COLO668 (cell line): ENCODE measurements around the gene PRKCB.
"Not testable (repeated sequence)": the region's sequence is repeated elsewhere in the genome, so short reads cannot be mapped to it uniquely, and the experiment has no call there.

ENCODE experiments used
- DNase-seq: peaks from one replicate; lab custom pipeline; 2025; ENCODE audit not compliant: unreplicated experiment; lab: John Stamatoyannopoulos, UW

The PRKCB gene

DNA sequence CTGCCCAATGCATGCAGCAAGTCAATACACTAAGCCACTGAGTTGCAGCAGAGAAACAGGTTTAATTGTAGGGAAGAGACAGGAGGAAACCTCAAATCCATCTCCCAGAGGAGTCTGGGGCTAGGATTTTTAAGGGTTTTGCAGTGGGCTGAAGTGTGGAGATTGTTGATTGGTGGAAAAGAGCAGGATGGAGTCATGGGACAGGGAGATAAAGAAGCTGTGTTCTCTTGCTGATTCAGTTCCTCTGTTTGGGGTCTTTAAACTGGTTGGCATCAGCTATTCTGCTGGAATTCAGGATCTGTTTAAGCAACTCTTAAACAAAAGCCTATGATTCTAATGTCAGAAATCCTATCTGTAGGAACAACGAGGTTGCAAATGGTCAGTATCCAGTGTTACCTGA, 239.5 kb downstream of the PRKCB start:
- no peak for DNase-seq

DNA sequence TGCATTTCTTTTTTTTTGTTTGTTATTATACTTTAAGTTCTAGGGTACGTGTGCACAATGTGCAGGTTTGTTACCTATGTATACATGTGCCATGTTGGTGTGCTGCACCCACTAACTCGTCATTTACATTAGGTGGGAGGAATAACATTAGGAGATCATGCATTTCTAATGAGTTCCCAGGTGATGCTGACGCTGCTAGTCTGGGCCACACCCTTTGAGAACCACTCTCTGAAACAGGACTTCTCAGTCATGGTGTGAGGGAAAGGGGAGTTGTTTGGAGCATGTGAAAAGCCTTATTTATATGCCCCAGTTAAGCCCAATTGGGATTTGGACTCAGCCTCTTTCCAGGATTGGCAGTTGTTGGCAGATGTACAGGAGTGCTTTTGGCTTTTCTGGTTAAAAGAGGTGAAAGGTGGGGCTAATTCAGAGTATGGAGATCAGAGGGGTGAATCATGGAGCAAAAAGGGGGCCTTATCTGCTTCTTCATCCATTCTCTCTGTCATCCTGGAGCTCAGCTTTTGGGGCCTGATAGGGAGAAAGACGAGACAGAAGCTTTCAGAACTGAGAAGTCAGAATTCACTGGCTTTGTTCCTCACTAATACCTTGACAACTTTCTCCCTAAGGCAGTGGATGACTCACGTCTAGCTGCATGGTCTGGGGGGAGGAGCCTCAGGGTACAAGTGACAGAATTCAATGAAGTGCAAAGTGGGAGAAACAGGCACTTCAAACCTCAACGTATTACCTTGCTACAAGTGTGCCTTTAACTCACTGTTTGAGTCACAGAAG, 240.3 kb downstream of the PRKCB start:
- no peak for DNase-seq

DNA sequence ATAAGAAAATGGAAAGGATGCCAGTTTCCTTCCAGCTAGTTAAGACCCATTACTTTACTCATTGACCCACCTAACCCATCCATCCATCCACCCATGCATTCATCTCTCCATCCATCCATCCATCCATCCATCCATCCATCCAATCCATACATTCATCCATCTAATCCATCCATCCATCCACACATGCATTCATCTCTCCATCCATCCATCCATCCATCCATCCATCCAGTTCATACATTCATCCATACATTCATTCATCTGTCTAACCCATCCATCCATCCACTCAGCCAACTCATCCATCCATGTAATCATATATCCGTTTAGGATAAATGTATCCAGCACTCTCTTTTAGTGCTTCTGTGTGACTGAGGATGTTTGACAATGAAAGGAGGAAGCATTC, 241.5 kb downstream of the PRKCB start:
- no peak for DNase-seq

DNA sequence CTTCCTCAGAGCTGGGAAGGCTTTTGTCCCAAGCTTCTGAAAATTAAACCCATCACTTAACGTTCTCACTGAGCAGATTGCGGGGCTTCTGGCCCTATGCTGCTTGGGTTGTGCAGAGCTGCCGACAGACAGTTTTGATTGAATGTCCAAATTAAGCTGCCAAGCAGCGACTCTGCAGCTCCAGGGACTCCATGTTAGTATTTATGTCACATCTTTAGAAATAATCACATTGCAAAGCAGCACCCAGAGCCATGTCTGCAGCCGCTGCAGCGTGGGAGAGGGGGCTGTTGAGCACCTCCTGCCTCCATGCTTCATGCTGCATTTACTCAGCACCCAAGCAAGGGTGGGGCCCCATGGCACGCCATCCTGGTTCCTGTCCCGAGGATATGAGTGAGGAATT, 242.2 kb downstream of the PRKCB start:
- DNase-seq: no peak

DNA sequence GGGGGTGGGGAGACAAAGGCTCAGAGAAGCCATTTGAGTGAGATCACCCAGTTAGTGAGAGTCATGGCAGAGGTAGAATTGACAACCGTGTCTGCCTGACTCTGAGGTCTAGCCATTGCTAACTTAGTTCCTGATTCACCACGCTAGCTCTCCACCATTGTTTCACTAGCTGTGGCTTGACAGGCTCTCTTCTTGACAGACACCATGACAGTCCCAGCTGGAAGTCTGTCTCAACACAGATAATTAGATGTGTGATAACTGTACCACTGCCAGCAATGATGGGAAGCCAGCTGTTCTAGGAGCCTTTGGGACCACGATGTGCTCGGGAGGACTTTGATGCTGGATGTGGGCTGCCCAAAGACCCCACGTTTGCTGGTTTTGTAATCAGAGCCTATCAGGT, 249.9 kb downstream of the PRKCB start:
- DNase-seq: no peak

DNA sequence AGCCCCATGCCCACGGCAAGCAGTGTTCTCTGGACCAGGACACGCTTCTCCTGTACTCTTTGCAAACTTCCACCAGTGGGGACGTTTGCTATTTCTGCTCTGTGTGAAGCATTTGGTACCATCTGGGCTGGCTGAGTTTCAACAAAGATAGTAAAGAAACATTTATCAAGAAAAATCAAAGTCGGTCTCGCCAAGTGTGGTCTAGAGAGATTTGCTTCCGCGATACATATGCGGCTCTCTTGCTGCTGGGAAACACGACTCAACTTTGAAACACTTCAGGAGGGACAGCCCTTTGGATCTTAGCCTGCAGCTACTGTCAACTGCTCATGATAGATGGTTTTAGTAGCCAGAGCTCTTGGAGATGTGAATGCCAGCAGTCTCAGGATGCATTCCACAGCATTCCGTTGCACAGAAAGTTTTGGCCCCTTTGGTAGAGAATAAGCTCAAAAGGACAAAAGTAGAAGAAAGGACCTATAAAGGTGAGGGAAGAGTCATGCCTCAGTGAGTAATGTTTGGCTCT, 252.2 kb downstream of the PRKCB start:
- DNase-seq: no peak

DNA sequence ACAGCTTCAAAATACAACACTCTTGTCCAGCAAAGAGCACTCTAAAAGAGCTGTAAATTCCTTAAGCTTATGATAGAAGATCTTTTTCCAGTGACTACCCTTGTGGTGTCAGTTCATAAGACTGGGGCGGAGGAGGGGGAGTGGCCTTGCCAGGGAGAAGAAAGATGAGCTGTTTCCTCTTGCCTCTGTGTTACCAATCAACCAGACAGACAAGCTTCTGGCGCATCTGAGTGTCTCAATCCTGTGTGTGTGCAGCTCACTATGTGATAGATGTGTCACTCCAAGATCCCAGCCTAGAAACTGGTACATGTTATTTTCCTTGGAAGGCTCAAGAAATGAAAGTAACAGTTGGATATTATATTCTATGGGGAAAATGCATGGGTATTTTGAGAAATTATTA, 253.0 kb downstream of the PRKCB start:
- no peak for DNase-seq

DNA sequence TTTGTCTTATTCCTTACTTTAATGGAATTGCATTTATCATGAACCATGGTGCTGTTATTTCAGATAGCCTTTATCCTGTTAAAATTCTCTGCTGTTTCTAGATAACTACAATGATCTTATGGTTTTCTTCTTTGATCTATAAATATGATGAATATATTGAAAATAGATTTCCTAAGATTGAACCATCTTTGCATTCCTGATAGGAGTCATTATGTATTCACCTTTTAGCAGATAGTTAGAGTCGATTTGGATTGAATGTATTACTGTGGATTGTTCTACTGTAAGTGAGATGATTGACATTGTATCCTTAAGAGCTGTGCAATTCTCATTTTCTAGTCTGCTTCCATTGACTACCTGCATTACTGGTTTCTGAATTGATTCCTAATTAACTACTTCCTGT, 255.3 kb downstream of the PRKCB start:
- no peak for DNase-seq

DNA sequence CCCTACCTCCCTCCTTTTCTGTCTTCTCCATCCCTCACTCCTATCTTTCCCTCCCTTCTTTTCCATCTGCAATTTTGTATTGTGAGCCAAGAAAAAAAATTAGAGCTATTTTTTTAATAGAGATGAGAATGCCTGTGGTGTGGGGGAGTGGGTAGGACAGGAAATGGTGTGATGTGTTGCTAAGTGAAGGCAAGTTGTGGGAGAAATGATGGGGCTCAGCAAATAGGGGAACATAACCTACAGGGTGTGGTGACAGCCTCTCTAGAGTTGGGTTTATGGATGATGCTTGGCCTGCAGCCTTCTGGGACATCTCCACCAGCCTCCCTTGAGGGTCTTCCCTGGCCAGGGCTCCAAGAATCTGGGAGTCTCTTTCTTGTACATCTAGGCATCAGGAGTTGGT, 257.3 kb downstream of the PRKCB start:
- no peak for DNase-seq

DNA sequence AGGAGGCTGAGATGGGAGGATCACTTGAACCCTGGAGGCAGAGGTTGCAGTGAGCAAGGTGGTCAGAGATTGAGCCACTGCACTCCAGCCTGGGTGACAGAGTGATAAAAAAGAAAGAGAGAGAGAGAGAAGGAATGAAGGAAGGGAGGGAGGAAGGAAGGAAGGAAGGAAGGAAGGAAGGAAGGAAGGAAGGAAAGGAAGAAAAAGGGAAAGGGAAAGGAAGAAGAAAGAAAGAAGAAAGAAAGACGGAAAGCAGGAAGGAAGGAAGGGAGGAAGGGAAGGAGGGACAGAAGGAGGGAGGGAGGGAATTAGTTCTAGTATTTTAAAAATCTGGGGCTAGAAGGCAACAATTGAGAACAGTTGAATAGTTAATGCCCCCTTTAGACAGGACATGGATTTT, 258.9 kb downstream of the PRKCB start:
- DNase-seq: no peak

DNA sequence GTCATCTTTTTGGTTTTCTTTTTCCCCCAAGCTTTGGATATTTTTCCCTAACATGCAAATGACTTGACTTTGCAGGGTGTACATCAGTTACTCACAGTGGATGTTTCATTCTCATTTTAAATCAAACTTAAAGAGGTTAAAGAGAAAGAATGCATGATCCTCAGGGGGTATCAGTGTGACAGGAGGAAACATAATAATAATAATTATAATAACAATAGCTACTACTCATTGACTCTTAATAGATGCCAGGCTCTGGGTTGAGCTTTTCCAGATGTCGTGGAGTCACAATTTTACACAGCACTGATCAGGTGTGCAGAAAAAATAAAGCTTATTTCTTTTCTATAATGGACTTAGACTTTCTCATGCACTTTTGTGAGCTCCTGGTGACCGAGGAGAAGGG, 263.1 kb downstream of the PRKCB start:
- DNase-seq: no peak

DNA sequence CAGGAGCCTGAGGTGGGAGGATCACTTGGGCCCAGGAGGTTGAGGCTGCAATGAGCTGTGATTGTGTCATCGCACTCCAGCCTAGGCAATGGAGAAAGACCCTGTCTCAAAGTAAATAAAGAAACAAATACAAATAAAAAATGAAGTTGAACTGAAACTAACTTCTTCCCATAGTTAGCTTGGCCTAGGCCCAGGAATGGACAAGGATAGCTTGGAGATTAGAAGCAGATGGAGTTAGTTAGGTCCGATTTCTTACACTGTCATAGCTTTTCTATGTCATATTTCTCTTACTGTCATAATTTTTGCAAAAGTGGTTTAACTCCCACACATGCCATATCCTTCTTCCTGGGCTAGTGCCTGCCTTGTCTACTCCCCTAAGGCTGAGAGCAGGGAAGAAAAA, 265.6 kb downstream of the PRKCB start:
- no peak for DNase-seq

DNA sequence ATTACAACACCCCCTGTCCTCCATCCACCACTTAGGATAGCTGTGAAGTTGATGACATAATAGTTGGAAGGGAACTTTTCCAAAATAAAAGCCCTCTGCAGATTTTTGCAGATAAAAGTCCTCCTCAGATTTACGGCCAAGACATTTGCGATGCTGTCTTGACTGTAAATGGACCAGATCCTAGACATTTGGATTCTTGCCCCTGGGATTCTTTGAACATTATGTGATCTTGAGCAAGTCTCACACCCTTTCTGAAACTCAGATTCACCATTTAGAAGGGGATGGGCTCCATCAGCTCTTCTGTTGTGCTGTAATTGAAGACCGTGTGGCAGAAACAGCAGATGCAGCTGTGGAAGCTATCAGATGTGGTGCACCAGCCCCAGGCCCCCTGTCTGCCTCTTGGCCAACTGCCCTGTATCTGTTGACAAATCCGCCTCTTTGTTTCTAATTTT, 266.5 kb downstream of the PRKCB start:
- DNase-seq: no peak

DNA sequence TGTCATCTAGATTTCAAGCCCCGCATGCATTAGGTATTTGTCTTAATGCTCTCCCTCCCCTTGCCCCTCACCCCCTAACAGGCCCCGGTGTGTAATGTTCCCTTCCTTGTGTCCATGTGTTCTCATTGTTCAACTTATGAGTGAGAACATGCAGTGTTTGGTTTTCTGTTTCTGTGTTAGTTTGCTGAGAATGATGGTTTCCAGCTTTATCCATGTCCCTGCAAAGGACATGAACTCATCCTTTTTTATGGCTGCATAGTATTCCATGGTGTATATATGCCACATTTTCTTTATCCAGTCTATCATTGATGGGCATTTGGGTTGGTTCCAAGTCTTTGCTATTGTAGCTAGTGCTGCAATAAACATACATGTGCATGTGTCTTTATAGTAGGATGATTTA, 269.7 kb downstream of the PRKCB start:
- DNase-seq: not testable (repeated sequence)

DNA sequence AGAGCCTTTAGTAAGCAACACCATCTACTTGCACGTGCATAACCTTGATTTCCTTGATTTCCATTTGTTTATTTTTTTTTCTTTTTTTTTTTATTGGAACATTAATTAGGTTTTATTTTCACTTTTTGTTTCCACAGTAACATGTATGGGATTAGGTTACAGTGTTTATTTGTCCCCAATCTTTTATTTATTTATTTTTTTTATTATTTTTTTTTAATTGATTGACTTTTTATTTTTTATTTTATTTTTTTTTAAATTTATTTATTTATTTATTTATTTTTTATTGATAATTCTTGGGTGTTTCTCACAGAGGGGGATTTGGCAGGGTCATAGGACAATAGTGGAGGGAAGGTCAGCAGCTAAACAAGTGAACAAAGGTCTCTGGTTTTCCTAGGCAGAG, 272.3 kb downstream of the PRKCB start:
- DNase-seq: not testable (repeated sequence)

DNA sequence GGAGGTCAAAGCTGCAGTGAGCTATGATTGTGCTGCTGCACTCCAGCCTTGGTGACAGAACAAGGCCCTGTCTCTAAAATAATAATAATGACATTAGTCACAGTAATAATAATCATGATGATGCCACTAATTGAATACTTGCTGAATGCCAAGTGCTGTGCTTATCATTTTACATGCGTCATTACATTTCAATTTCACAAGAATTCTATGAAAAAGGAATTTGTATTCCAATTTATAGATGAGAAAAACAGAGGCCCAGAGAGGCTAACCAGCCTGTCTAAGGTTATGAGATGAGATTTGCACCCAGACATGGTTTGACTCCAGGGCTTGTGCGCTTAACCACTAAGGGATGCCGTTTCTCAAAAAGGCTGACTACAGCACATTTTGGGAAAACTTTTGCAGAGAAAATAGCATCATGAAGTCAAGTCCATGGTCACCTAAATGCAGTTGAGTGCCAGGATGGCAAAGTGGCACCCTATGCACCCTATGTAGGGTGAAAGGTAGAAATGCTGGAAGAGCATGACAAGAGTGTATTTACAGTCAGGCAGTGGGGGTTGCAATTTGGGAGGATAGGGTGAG, 276.0 kb downstream of the PRKCB start:
- DNase-seq: no peak

DNA sequence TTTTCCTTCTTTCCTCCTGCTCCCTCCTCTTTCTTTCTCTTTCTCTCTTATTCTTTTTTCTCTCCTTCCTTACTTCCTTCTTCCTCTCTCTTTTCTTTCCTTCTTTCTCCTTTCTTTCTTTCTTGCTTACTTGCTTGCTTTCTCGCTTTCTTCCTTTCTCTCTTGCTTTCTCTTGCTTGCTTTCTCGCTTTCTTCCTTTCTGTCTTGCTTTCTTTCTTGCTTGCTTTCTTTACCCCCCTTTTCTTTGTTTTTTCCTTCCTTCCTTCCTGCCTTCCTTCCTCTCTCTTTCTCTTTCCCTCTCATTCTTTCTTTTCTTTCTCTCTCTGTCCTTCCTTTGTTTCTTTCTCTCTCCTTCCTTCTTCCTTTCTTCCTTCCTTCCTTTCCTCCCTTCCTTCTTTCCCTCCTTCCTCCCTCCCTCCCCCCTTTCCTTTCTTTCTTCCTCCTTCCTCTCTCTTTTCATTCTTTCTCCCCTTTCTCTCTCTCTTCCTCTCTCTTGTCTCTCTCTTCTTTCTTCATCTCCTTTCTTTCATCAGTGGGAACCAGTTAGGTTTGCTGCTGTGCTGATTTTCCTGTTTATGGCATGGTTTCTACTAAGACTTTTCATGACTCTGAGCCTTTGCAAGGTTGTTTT, 277.4 kb downstream of the PRKCB start:
- DNase-seq: no peak

DNA sequence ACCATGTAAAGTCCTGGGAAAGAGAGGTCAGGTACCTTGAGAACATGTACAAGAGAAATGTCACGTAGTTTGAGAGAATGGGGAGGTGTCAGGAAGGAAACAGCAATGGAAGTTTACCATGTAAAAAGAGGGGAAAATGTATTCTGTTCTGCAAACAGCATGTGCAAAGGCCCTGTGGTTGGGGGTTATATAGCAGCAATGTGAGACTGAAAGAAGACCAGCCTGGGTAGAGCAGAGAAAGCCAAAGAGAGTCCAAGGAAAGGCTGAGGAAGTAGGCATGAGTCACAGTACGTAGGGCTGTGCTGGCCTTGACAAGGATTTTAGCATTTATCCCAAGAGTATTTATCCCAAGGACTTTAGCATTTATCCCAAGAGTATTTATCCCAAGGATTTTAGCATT, 279.1 kb downstream of the PRKCB start:
- DNase-seq: no peak

DNA sequence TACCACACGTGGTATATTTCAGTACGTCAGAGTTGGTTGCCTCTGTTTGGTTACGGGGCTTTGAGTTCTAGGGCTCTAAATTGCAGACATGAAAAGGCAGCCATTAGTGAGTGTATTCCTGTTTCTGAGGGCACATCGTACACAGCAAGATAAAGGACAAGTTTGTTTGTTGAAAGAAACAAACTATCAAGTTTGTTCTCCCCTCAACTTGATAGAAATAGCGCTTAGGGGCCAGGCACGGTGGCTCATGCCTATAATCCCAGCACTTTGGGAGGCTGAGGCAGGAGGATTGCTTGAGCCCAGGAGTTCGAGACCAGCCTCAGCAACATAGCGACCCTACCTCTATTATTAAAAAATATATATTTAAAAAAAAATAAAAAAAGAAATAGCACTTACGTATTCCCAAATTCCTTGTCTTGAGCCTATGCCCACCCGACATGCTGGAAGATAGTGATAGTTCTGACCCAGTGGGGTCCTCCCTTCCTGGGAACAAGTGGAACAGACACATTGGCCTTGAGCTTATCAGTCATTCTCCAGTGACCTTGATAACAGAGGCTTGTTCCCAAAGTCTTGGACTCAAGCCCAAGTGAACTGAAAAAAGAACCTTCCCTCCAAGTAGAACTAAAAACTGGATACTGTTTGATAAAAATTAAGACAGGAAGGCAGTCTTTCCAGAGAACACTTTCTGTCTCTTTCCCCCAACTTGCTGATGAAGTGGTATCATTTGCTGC, 280.4 kb downstream of the PRKCB start:
- no peak for DNase-seq

DNA sequence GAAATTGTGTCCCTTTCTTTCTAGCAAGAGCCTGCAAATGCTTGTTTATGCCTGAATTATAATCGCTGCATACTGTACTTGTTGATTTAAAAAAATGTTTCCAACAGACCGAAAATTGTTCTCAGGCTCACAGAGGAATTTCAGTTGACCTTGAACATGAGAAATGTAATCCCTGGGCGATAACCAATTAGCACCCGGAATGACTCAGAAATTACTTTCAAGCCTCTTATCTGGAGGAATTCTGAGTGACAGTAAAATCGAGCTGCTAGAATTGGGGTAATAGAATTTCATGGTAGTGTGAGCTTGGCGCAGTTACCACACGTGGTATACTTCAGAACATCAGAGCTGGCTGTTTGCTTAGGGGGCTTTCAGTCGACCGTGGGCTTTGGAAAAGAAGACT, 281.2 kb downstream of the PRKCB start:
- DNase-seq: no peak

DNA sequence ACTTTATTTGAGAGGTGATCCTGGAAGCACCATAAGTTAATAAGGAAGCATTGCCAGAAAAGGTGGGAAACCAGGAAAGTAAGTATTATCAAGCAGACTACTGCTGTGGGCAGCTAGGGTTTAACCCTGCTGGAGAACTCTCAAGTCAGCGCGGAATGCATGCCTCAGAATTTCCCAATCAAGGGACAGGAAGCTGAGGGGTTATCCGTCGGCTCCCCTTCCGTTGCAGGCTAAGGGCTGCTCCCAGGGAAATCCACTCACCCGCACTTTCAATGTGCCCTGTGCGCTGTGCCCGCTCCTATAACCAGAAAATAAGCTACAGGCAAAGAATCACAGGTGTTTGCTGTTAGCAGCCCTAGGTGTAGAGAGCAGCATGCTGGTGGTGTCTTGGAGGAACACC, 281.9 kb downstream of the PRKCB start:
- no peak for DNase-seq
